Measurements from ENCODE around the gene PAEP.

Gene PAEP

GRCh38 chr9:135579356-135579755 is 17.8 kb downstream of the PAEP start:
- no peak for DNase-seq (ENCODE audit: low read depth)

- DNase-seq (ENCODE audit: low read depth): no peak
These were observed 18.5 kb downstream of the PAEP start for GRCh38 chr9:135579889-135580660.

DNA sequence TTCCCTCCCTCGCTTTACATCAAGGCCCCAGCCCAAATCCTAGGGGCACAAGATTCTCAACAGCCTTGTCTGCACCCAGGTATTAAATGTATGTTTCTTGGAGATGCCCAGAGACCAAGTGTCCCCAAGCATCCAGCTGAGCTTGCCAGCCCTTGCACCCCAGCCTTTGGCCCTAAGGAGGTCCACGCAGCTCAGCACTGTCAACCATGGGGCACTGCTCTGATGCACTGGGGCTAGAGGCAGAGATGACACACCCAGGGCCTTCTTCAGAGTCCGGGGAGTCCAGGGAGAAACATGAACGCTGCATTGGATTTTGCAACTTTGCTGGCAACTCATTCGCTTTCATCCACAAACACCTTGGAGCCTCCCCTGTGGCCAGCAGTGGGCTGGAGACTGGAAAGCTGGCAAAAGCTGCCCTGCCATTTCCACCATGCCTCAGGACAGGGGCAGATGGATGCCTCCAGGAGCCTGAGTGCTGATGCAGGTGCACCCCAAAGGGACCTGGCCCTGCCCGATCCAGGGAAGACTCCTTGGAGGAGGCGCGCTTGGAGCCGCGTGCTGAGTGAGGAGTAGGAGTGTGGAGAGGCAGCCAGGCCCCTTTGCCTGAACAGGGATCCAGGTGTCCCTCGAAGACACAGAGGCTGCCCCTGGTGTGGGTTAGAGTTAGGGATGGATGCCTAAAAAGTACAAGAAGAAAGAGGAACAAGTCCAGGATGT is 19.3 kb downstream of the PAEP start:
- no peak for DNase-seq (ENCODE audit: low read depth)

DNA sequence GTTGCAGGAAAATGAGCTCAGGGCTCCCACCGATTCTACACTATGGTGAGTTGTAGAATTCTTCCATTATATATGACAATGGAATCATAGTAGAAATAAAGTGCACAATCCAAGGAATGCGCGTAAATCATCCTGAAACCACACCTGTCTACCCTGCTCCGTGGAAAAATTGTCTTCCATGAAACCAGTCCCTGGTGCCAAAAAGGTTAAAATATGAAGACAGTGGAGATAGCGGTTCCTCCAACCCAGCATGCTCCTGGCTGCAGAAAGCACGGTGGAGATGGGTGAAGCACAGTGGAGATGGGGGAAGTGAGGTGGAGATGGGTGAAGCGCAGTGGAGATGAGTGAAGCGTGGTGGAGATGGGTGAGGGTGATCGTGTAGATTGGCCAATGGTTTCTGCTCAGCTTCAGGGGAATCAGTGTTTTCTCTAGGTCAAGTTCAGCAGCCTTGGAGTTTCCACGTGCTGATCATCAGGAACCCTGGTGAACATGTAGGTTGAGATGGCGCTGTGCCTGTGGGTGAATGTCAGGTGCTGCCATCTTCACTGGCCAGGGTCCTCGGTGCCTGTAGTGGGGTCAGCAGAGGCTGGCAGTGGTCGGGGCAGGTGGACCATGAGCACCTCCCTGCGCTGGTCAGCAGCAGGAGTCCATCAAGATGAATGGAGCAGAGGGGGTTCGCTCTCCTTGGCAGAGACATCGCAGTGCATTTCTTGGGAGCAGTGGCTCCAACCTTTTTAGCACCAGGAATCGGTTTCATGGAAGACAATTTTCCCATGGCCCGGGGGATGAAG is 20.3 kb downstream of the PAEP start:
- DNase-seq (ENCODE audit: low read depth): no peak

- DNase-seq (ENCODE audit: low read depth): no peak
These were observed 21.0 kb downstream of the PAEP start for GRCh38 chr9:135582541-135582940.

GRCh38 chr9:135582966-135583687 is 21.6 kb downstream of the PAEP start:
- DNase-seq (ENCODE audit: low read depth): no peak

- no peak for DNase-seq (ENCODE audit: low read depth)
These were observed 22.1 kb downstream of the PAEP start for GRCh38 chr9:135583688-135584011.

- DNase-seq (ENCODE audit: low read depth): no peak
These were observed 22.8 kb downstream of the PAEP start for GRCh38 chr9:135584371-135584770.

GRCh38 chr9:135584934-135585333 is 23.4 kb downstream of the PAEP start:
- no peak for DNase-seq (ENCODE audit: low read depth)

DNA sequence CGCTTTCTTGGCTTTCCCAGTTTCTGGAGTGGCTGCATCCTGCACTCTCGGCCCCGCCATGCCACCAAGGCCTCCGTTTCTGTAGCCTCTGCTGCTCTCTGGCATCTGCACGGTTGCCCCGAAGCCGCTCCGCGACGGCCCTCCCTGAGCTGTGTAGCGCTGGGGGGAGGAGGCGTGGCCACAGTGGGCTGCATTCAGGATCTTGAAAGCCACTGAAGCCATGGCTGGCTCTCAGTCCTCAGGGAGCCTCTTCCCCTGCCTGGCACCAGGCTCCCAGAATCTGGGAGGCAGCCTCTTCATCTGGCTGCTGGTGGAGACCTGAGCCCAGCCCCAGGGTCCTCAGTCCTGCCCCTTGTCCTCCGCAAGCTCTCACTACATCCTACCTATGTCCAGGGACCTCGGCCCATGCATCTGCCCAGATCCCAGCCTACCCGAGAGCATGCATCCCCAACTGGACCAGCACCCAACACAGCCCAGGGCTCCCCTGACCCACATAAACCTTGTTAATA is 25.1 kb downstream of the PAEP start:
- no peak for DNase-seq (ENCODE audit: low read depth)

DNA sequence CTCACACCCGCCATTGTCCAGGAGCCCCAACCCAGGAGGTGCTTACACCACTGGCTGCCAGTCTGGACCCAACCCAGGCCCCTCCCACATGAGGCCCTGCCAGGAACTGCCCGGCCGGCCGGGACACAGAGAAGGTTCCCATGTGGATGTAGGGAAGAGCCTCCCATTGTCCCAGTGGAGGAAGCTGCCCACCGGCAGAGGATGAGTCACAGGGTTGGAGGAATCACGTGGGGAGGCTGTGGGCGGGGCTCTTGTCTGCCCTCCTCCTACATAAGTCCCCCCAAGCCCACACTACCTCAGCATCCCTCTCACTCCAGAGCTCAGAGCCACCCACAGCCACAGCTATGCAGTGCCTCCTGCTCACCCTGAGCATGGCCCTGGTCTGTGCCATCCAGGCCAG is 26.1 kb downstream of the PAEP start:
- no peak for DNase-seq (ENCODE audit: low read depth)

- no peak for DNase-seq (ENCODE audit: low read depth)
These were observed 26.8 kb downstream of the PAEP start for GRCh38 chr9:135588371-135588770.

DNA sequence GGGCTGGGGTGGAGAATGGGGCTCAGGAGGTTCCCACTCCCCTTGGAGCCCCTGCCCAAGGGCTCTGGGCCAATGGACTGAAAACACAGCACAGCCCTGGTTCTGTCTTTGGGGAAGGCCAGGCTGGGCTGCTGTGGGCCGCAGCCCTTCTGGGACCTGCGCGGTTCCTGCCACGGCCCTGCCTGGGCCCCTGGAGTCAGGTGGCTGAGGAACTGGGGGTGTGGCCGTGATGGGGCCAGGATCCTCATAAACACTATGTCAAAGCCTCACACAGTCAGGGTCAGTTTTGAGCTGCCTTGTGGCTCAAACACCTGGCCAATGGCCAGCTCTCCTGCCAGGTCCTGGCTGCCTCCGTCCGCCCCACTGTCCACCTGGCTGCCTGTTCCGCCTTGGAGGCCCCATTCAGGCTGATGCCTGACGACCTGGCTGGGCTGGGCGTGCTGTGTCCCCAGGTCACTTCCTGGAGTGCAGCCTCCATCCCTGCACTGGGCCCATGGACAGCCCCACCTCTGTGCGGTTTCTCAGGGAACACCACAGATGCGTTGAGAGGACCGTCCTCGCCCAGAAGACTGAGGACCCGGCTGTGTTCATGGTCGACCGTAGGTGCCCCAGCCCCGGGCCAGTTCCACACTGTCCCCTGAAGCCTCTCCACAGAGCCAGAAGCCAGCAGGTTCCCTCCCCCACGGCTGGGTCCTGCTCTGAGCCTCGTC is 27.5 kb downstream of the PAEP start:
- no peak for DNase-seq (ENCODE audit: low read depth)

DNA sequence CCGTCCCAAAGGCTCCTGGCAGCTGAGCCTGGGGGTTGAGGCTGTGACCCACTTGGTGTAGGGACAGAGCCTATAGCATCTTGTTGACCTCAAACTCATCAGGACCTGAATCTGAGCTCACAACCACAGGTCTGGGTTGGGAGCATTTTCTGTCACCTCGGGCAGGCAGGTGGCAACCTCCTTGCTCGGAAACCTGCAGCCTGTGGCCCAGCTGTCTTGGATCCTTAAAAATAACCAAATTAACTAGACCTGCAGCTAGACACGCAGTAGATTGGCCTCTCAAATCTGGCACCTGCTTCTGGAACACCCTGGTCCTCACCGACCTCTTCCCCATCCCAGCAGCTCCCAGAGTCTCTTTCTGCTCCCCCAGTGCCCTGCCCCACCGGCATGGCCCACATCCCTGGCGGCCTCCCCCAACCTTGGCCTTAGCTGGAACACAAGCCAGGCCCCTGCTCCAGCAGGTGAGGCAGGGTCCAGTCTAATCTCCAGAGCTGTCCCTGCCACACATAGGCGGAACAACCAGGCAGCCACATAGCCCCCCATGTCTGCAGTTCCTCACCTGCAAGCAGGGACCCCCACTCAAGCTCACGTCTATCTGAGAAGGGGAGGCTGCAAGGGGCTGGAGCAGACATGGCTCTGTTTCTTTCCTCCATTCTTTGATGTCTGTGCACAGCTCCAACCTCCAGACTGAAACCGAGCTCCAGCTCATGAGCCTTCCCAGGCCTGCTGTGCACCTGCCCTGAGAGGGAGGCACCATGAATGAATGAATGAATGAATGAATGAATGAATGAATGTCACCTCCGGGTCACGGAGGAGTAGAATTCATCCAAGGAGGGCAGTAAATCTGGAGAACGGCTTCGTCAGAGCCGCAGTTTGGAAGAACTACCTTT is 28.3 kb downstream of the PAEP start:
- no peak for DNase-seq (ENCODE audit: low read depth)

- no peak for DNase-seq (ENCODE audit: low read depth)
These were observed 29.0 kb downstream of the PAEP start for GRCh38 chr9:135590486-135591079.

GRCh38 chr9:135591506-135592330 is 30.2 kb downstream of the PAEP start:
- no peak for DNase-seq (ENCODE audit: low read depth)

- no peak for DNase-seq (ENCODE audit: low read depth)
These were observed 30.7 kb downstream of the PAEP start for GRCh38 chr9:135592331-135592590.

DNA sequence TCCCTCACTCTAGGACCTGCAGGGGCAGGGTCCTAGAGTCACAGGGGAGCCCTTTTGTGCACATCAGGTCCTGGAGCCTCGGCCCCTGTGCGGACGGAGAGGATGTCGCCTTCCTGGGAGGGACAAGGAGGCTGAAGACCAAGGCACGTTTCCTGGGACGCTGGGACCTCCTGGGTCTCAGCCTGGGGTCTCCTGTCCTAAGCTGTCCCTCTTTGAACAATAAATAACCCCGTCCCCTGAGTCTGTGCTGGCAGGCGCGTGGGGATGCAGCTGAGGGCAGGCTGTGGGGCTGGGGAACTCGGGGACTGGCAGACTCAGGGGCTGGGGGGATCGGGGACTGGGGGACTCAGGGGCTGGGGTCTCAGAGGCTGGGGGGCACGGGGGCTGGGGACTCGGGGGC is 31.1 kb downstream of the PAEP start:
- no peak for DNase-seq (ENCODE audit: low read depth)

- no peak for DNase-seq (ENCODE audit: low read depth)
These were observed 34.7 kb downstream of the PAEP start for GRCh38 chr9:135596211-135596610.

Measured in non-pigmented ciliary epithelial cell (primary cell).